HG03571 (cell line): ENCODE data around the gene NSD2.
A peak's percentile ranks its signal among the peaks of the same experiment; 100 is the strongest.
"Not testable (repeated sequence)": the region's sequence is repeated elsewhere in the genome, so short reads cannot be mapped to it uniquely, and the experiment has no call there.

Source experiments
- ATAC-seq: cut with Tn5 transposase; IDR thresholded peaks from one replicate; pipeline ENCODE4 v1.9.1; 2021; ENCODE audit not compliant: unreplicated experiment

NSD2 gene

GRCh38 chr4:1870578-1871443 lies at the start of gene NSD2:
Gene NSD2 (plus strand): TSS chr4:1871393. CDS start chr4:1900655, 29,262 bp downstream.
- peak; percentile 62 for ATAC-seq

- ATAC-seq: no peak
Measured at GRCh38 chr4:1821679-1822567, 49.3 kb upstream of the NSD2 start.

GRCh38 chr4:1822568-1823544 lies 48.3 kb upstream of the NSD2 start:
- no peak for ATAC-seq

GRCh38 chr4:1823545-1823932 lies 47.7 kb upstream of the NSD2 start:
- ATAC-seq: no peak

GRCh38 chr4:1824746-1825145 lies 46.4 kb upstream of the NSD2 start:
- ATAC-seq: no peak

- ATAC-seq: no peak
Measured at GRCh38 chr4:1825326-1825725, 45.9 kb upstream of the NSD2 start.

- no peak for ATAC-seq
Measured at GRCh38 chr4:1826531-1827350, 44.5 kb upstream of the NSD2 start.

- ATAC-seq: no peak
Measured at GRCh38 chr4:1830234-1830633, 41.0 kb upstream of the NSD2 start.

- no peak for ATAC-seq
Measured at GRCh38 chr4:1830642-1831228, 40.5 kb upstream of the NSD2 start.

GRCh38 chr4:1831331-1831730 lies 39.9 kb upstream of the NSD2 start:
- no peak for ATAC-seq

- ATAC-seq: no peak
Measured at GRCh38 chr4:1832690-1833089, 38.5 kb upstream of the NSD2 start.

GRCh38 chr4:1833307-1834046 lies 37.7 kb upstream of the NSD2 start:
- ATAC-seq: no peak

GRCh38 chr4:1834047-1834775 lies 37.0 kb upstream of the NSD2 start:
- peak; percentile 65 for ATAC-seq

- not testable (repeated sequence) for ATAC-seq
Measured at GRCh38 chr4:1835836-1836235, 35.4 kb upstream of the NSD2 start.

GRCh38 chr4:1836650-1837049 lies 34.5 kb upstream of the NSD2 start:
- ATAC-seq: no peak

GRCh38 chr4:1837069-1837468 lies 34.1 kb upstream of the NSD2 start:
- no peak for ATAC-seq

- no peak for ATAC-seq
Measured at GRCh38 chr4:1839282-1839681, 31.9 kb upstream of the NSD2 start.

GRCh38 chr4:1841201-1841886 lies 29.8 kb upstream of the NSD2 start:
- ATAC-seq: no peak
